H1 (cell line): Measurements from ENCODE around the gene XNDC1N. TPM values are rescaled to one million over a fixed set of nuclear protein-coding genes. Genes with fewer than 3 reads are reported as not detected.

ENCODE experiments used
- CTCF ChIA-PET: fragments of 300-600 bp; sonication (Branson Sonifier 250); formaldehyde crosslinking; loops from one replicate; lab custom pipeline; 2021; ENCODE audit not compliant: partially characterized antibody; lab: Charles Lee
- POLR2A ChIA-PET: fragments of 300-600 bp; sonication (Branson Sonifier 250); formaldehyde crosslinking; loops from one replicate; lab custom pipeline; 2021; ENCODE audit warnings: inconsistent platforms; ENCODE audit not compliant: partially characterized antibody; lab: Charles Lee
- DNase-seq, 2 experiments: peaks; one replicate each; pipeline versions ENCODE4 v3.0.0 to v3.0.0-alpha.2; 2010 to 2022; ENCODE audit warnings: low spot score in 2 of 2, low read depth in 1 of 2, mixed read lengths in 1 of 2
- FAIRE-seq: peaks from 2 replicates; lab custom pipeline; 2011; peaks lifted over from hg19 to GRCh38; lab: Jason Lieb, UNC
- H2AFZ ChIP-seq: 2 replicates; pipeline ENCODE4 v1.8.1; 2012; ENCODE audit warnings: low read length, inconsistent platforms
- H2AK5ac ChIP-seq: 2 replicates; pipeline ENCODE4 v1.6.1; 2013; ENCODE audit warnings: low read depth, low read length
- H2BK120ac ChIP-seq: replicated peaks from 2 replicates; pipeline ENCODE3; 2013; ENCODE audit warnings: low read depth, low read length, inconsistent platforms
- H2BK12ac ChIP-seq: 2 replicates; pipeline ENCODE4 v1.6.1; 2013; ENCODE audit warnings: low read depth, low read length
- H2BK15ac ChIP-seq: 2 replicates; pipeline ENCODE4 v1.6.1; 2013; ENCODE audit warnings: low read length
- H2BK20ac ChIP-seq: 2 replicates; pipeline ENCODE4 v1.6.1; 2013; ENCODE audit warnings: low read length
- H2BK5ac ChIP-seq: 2 replicates; pipeline ENCODE4 v1.6.1; 2013; ENCODE audit warnings: low read depth, low read length
- H3K14ac ChIP-seq: 2 replicates; pipeline ENCODE4 v1.6.1; 2013; ENCODE audit warnings: inconsistent platforms; ENCODE audit not compliant: insufficient read length
- H3K18ac ChIP-seq: 2 replicates; pipeline ENCODE4 v1.6.1; 2013; ENCODE audit warnings: low read length; ENCODE audit errors: extremely low read depth
- H3K23ac ChIP-seq: 2 replicates; pipeline ENCODE4 v1.6.1; 2013; ENCODE audit warnings: inconsistent platforms; ENCODE audit not compliant: insufficient read length
- H3K23me2 ChIP-seq: 2 replicates; pipeline ENCODE4 v1.6.1; 2013; ENCODE audit warnings: low read depth, low read length
- H3K27ac ChIP-seq: 2 replicates; pipeline ENCODE4 v1.6.1; 2011; ENCODE audit warnings: low read depth, low read length, inconsistent platforms
- H3K27me3 ChIP-seq, 4 experiments: replicated peaks in 1 of 4; 1 replicate in 1 of 4; 2 replicates in 3 of 4; pipeline versions ENCODE4 v1.6.1 to v1.8.1; 2011 to 2013; ENCODE audit warnings: low read length in 3 of 4, mild to moderate bottlenecking in 3 of 4, inconsistent platforms in 2 of 4, mixed read lengths in 2 of 4, moderate library complexity in 1 of 4; ENCODE audit not compliant: control insufficient read depth in 3 of 4, insufficient read depth in 3 of 4; ENCODE audit errors: extremely low read depth in 1 of 4
- H3K36me3 ChIP-seq, 4 experiments: 2 replicates each; pipeline versions ENCODE4 v1.6.1 to v1.8.1; 2011 to 2013; ENCODE audit warnings: mild to moderate bottlenecking in 4 of 4, low read length in 3 of 4, moderate library complexity in 2 of 4, control low read depth in 1 of 4, inconsistent platforms in 1 of 4; ENCODE audit not compliant: insufficient read depth in 4 of 4, control insufficient read depth in 2 of 4
- H3K4ac ChIP-seq: replicated peaks from 2 replicates; pipeline ENCODE3; 2013; ENCODE audit warnings: low read length, low read depth, mixed read lengths, inconsistent platforms; ENCODE audit not compliant: insufficient read length
- H3K4me1 ChIP-seq, 4 experiments: replicated peaks in 1 of 4; 1 replicate in 1 of 4; 2 replicates in 3 of 4; pipeline versions ENCODE4 v1.6.1 to v1.8.1; 2011 to 2013; ENCODE audit warnings: low read length in 3 of 4, inconsistent platforms in 2 of 4, mixed read lengths in 1 of 4; ENCODE audit not compliant: insufficient read depth in 4 of 4, control insufficient read depth in 3 of 4
- H3K4me2 ChIP-seq, 2 experiments: 2 replicates each; pipeline versions ENCODE4 v1.6.1 to v1.8.1; 2011 to 2013; ENCODE audit warnings: low read depth in 2 of 2, low read length in 2 of 2, control low read depth in 1 of 2, inconsistent platforms in 1 of 2, mild to moderate bottlenecking in 1 of 2; ENCODE audit not compliant: insufficient read depth in 1 of 2
- H3K4me3 ChIP-seq, 4 experiments: fragments of 200-600, 300-600 bp in 1 of 4; sonication (generic), shearing (Covaris generic), sonication (Bioruptor Twin) in 1 of 4; 2 replicates each; pipeline versions ENCODE4 v1.5.1 to v1.8.1; 2011 to 2016; ENCODE audit warnings: low read length in 4 of 4, low read depth in 3 of 4, control low read depth in 2 of 4, inconsistent platforms in 2 of 4, mild to moderate bottlenecking in 2 of 4, mixed read lengths in 1 of 4, moderate library complexity in 1 of 4; ENCODE audit not compliant: insufficient read depth in 2 of 4; ENCODE audit errors: extremely low read depth in 1 of 4
- H3K56ac ChIP-seq: replicated peaks from 2 replicates; pipeline ENCODE3; 2013; ENCODE audit warnings: low read depth, mild to moderate bottlenecking, mixed read lengths, low read length, inconsistent platforms; ENCODE audit not compliant: insufficient read length
- H3K79me1 ChIP-seq: 2 replicates; pipeline ENCODE4 v1.6.1; 2013; ENCODE audit warnings: low read depth, low read length, control low read depth
- H3K79me2 ChIP-seq, 2 experiments: 2 replicates each; pipeline versions ENCODE4 v1.6.1 to v1.8.1; 2012 to 2013; ENCODE audit warnings: low read length in 2 of 2, mild to moderate bottlenecking in 2 of 2, inconsistent platforms in 1 of 2; ENCODE audit not compliant: insufficient read depth in 2 of 2, control insufficient read depth in 1 of 2
- H3K9ac ChIP-seq, 4 experiments: replicated peaks in 1 of 4; 1 replicate in 1 of 4; 2 replicates in 3 of 4; pipeline versions ENCODE4 v1.6.1 to v1.8.1; 2011 to 2013; ENCODE audit warnings: low read depth in 3 of 4, low read length in 3 of 4, control low read depth in 2 of 4, mild to moderate bottlenecking in 2 of 4, moderate library complexity in 2 of 4, inconsistent platforms in 1 of 4; ENCODE audit errors: extremely low read depth in 1 of 4
- H3K9me3 ChIP-seq, 2 experiments: 2 replicates each; pipeline versions ENCODE4 v1.6.1 to v1.8.1; 2012 to 2013; ENCODE audit warnings: mild to moderate bottlenecking in 2 of 2, moderate library complexity in 2 of 2, control low read depth in 1 of 2, inconsistent platforms in 1 of 2, low read depth in 1 of 2, low read length in 1 of 2, mixed read lengths in 1 of 2; ENCODE audit not compliant: insufficient read depth in 2 of 2
- H4K20me1 ChIP-seq, 2 experiments: replicated peaks in 1 of 2; 2 replicates each; pipeline versions ENCODE3 to v1.8.1; 2011 to 2013; ENCODE audit warnings: inconsistent platforms in 2 of 2, low read length in 2 of 2, mild to moderate bottlenecking in 1 of 2; ENCODE audit not compliant: insufficient read depth in 2 of 2, control insufficient read depth in 1 of 2
- H4K5ac ChIP-seq: 2 replicates; pipeline ENCODE4 v1.6.1; 2013; ENCODE audit warnings: low read length, low read depth, mixed read lengths, inconsistent platforms; ENCODE audit not compliant: insufficient read length
- H4K8ac ChIP-seq: 2 replicates; pipeline ENCODE4 v1.8.0; 2013; ENCODE audit warnings: mild to moderate bottlenecking, moderate library complexity, low read length, inconsistent platforms; ENCODE audit not compliant: insufficient read depth; ENCODE audit errors: extremely low read depth
- H4K91ac ChIP-seq: replicated peaks from 2 replicates; pipeline ENCODE3; 2013; ENCODE audit warnings: low read length, mixed read lengths, inconsistent platforms; ENCODE audit not compliant: insufficient read length
- E2F6 ChIP-seq: IDR thresholded peaks from 2 replicates; pipeline ENCODE4 v1.6.1; 2012; ENCODE audit warnings: inconsistent platforms
- EGR1 ChIP-seq: IDR thresholded peaks from 2 replicates; pipeline ENCODE4 v1.6.1; 2011; ENCODE audit warnings: low read depth, low read length, borderline replicate concordance
- KDM4A ChIP-seq: IDR thresholded peaks from one replicate; pipeline ENCODE4 v1.7.1; 2012; ENCODE audit warnings: low read depth, mild to moderate bottlenecking, moderate library complexity, low read length, inconsistent platforms; ENCODE audit not compliant: severe bottlenecking
- PHF8 ChIP-seq: fragments of 200-600 bp; sonication (generic); conservative IDR thresholded peaks from 2 replicates; pipeline ENCODE4 v1.7.1; 2012; ENCODE audit warnings: low read depth, mild to moderate bottlenecking, inconsistent platforms, low read length, moderate library complexity
- RAD21 ChIP-seq, 2 experiments: IDR thresholded peaks in 1 of 2; conservative IDR thresholded peaks in 1 of 2; 2 replicates each; pipeline ENCODE4 v1.6.1; 2011; ENCODE audit warnings: low read depth in 2 of 2, low read length in 2 of 2, improper control_type of control experiment in 1 of 2, inconsistent platforms in 1 of 2, mild to moderate bottlenecking in 1 of 2, moderate library complexity in 1 of 2
- SAP30 ChIP-seq: fragments of 300-600 bp; sonication (generic); IDR thresholded peaks from 2 replicates; pipeline ENCODE4 v1.7.1; 2012; ENCODE audit warnings: low read length, moderate library complexity, mild to moderate bottlenecking, inconsistent platforms; ENCODE audit not compliant: insufficient read depth, insufficient replicate concordance
- SIX5 ChIP-seq: IDR thresholded peaks from 2 replicates; pipeline ENCODE4 v1.6.1; 2011; ENCODE audit warnings: mild to moderate bottlenecking, low read depth, low read length
- SP2 ChIP-seq: IDR thresholded peaks from 2 replicates; pipeline ENCODE4 v1.6.1; 2012; ENCODE audit warnings: mild to moderate bottlenecking, low read length, inconsistent platforms
- WGBS, 2 experiments: shearing (Covaris generic) in 1 of 2; methylation state at CpG; one replicate each; pipeline versions ENCODE4 v1.1.6 to v1.1.7; 2013 to 2015; ENCODE audit warnings: low lambda C conversion rate in 2 of 2, mixed read lengths in 2 of 2, inconsistent platforms in 1 of 2, low coverage in 1 of 2, missing lambda C conversion rate in 1 of 2; ENCODE audit not compliant: insufficient replicate concordance in 2 of 2, insufficient coverage in 1 of 2, insufficient read length in 1 of 2; ENCODE audit errors: extremely low coverage in 1 of 2, missing lambda C conversion rate in 1 of 2; 5-methylcytosine and 5-hydroxymethylcytosine counted together
- polyA plus RNA-seq, 7 experiments: library from polyadenylated mRNA; depleted of rRNA in 3 of 7; stranded (reverse) in 5 of 7; unstranded in 2 of 7; fragments of >200 nt in 5 of 7; fragments of 200-250 nt in 2 of 7; gene quantifications; 1 replicate in 5 of 7; 2 replicates in 1 of 7; 4 replicates in 1 of 7; pipeline versions ENCODE4 v1.2.1 to v1.2.3, GENCODE V29; 2011 to 2013; ENCODE audit warnings: missing spikeins in 2 of 7, mixed read lengths in 2 of 7
- total RNA-seq: library from RNA; stranded (reverse); fragmentation: NEBNext Ultra II Directional; extraction: Animal tissue kit (Norgen Biotek cat#: 25700); gene quantifications from 2 replicates; pipeline ENCODE4 v1.2.1, GENCODE V29; 2021

The XNDC1N gene
- total and polyA plus RNA-seq, 2 of the 8 experiments (the other 6 are each of a cell fraction or from before 2014, with no cell fraction given), result 5.8 to 7.5 TPM

GRCh38 chr11:71929491-71929890 is 1.1 kb upstream of the XNDC1N start:
- no peak for DNase-seq
- H2BK12ac ChIP-seq, result no peak overlapping the region
- no peak overlapping the region for H2AK5ac ChIP-seq
- CTCF ChIA-PET, result interaction anchor here (2.5 kb wide), 1 partner anchor 27 kb away, joined by 10 read pairs; no protein-coding TSS in a partner anchor
- FAIRE-seq, result no peak
- no peaks in the 10 kb centered on the region for H3K27me3 ChIP-seq
- POLR2A ChIA-PET, result interaction anchor here (0.6 to 2.3 kb wide), 9 partner anchors 8 to 597 kb away, joined by 3 to 11 read pairs (median 5); partner anchors contain the start of gene ANAPC15
- peaks cover 23 to 62% of the 10 kb centered on the region in 2 experiments for H3K79me2 ChIP-seq
- no peaks in the 10 kb centered on the region for H3K9me3 ChIP-seq
- H3K18ac ChIP-seq, result no peak overlapping the region
- peak overlapping the region; percentile 68 to 73 for H3K4me2 ChIP-seq
- WGBS, 2 experiments, result 12% methylated on average over 6 of the region's 6 CpGs; no CpG with 5 or more reads in 1 of the 2 experiments
- no peak for TF ChIP-seq SP2
- no peak for TF ChIP-seq PHF8
- no peak for TF ChIP-seq RAD21 (IDR thresholded peaks at IDR 0.05 in 1 of 2, conservative IDR thresholded peaks at IDR 0.05 in 1 of 2; ENCODE audit: low read depth in 2 of 2, low read length in 2 of 2)
- TF ChIP-seq SIX5, result no peak
- TF ChIP-seq SAP30, result no peak
- TF ChIP-seq E2F6, result no peak
- TF ChIP-seq KDM4A, result no peak
- no peak for TF ChIP-seq EGR1
- H4K20me1 ChIP-seq, result peaks cover 7 to 10% of the 10 kb centered on the region in 2 experiments
- peak overlapping the region; percentile 76 to 96 (median 84) for H3K4me3 ChIP-seq
- H3K56ac ChIP-seq, result no peak overlapping the region
- peak overlapping the region; percentile 99; the same call in 1 of the 2 replicates for H2BK5ac ChIP-seq
- H4K8ac ChIP-seq, result no peak overlapping the region
- H4K91ac ChIP-seq, result no peak overlapping the region
- no peak overlapping the region for H2BK20ac ChIP-seq
- H3K27ac ChIP-seq, result 0 out of 2 replicates have a peak overlapping the region, but pooled peaks have one; percentile 99
- peak overlapping the region in 3 of 4 experiments; percentile 97 to 99 (median 98); a peak in 6 of 7 replicates for H3K9ac ChIP-seq
- peaks cover 4% of the 10 kb centered on the region for H3K79me1 ChIP-seq
- H3K14ac ChIP-seq, result no peak overlapping the region
- H3K36me3 ChIP-seq, result peaks cover 0 to 7% (median under 1%) of the 10 kb centered on the region in 4 experiments; a peak in 2 of 8 replicates
- H2AFZ ChIP-seq, result no peak overlapping the region
- H4K5ac ChIP-seq, result no peak overlapping the region
- no peak overlapping the region for H3K23ac ChIP-seq
- no peak overlapping the region for H2BK120ac ChIP-seq
- peaks cover 13% of the 10 kb centered on the region for H3K23me2 ChIP-seq
- no peak overlapping the region for H3K4ac ChIP-seq
- no peak overlapping the region for H2BK15ac ChIP-seq
- peaks cover 0 to 4% (median 0%) of the 10 kb centered on the region in 4 experiments; a peak in 2 of 7 replicates for H3K4me1 ChIP-seq
